IPS-NIHi7 (cell line): ENCODE data around the gene SSX1.
A peak's percentile ranks its signal among the peaks of the same experiment; 100 is the strongest.
"Not testable (repeated sequence)": the region's sequence is repeated elsewhere in the genome, so short reads cannot be mapped to it uniquely, and the experiment has no call there.

Experiments used
- DNase-seq: peaks from one replicate; pipeline ENCODE4 v3.0.0; 2012; ENCODE audit warnings: mixed read lengths; ENCODE audit errors: extremely low spot score

SSX1 gene, protein sequence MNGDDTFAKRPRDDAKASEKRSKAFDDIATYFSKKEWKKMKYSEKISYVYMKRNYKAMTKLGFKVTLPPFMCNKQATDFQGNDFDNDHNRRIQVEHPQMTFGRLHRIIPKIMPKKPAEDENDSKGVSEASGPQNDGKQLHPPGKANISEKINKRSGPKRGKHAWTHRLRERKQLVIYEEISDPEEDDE

DNA sequence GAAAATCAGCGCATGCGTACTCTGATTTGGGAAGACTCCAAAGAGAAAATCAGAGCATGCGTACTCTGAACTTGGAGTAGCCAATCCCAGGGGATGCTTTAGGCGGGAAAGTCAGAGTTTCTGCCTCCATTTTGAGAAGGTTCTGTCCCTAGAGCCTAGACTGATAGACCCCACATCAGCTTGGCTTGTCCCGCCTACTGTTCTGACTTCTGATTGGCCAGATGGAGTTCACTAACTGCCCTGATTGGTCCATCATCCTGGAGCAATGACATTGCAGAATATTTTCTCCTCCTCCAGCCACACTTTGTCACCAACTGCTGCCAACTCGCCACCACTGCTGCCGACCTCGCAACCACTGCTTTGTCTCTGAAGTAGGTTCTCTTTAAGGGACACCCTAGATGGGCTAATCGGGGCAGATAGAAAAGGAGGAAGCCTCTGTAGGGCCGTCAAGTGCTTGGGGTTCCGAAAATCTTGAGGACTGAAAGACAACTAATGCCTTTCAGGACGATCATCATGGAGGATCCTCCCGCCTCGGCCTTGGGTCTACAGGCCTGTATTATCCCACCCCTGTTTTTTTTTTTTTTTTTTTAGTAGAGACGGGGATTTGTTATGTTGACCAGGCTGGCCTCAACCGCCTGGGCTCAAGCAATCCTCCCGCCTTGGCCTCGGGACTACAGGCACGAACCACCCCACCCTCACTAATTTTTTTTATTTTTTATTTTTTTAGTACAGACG lies at the start of gene SSX1:
TSS of gene SSX1 (plus strand) at position 331 of the 735 bp plus-strand sequence. CDS start 1,850 bp downstream, outside the sequence.
- not testable (repeated sequence) for DNase-seq

DNA sequence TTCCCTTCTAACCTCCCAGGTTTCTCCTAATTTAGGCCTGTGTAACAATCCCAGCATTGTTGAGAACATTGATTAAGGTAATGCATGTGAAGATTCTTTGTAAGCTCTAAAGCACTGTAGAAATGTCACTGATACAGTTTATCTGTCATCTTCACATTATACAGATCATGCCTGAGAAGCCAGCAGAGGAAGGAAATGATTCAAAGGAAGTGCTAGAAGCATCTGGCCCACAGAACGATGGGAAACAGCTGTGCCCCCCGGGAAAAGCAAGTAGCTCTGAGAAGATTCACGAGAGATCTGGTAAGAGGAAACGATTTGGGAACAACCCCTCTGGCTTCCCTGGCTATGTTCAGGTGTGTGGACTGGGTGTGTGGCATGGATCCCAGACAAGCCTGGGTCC lies 40.9 kb upstream of the SSX1 start:
- not testable (repeated sequence) for DNase-seq

DNA sequence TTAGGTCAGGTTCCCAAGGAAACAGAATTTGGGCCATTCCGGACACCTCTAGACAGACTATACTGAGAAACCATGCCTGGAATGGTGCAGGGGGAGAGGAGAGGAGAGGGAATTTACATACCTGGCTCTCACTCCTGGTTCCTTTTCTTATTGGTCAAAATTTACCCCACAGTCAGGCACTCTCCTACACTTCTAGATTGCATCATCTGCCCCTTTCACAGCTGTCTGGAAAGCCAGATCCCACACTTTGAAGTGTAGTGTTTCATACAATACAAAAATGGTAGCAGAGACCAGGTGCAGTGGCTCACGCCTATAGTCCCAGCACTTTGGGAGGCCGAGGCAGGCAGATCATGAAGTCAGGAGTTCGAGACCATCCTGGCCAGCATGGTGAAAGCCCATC lies 31.0 kb upstream of the SSX1 start:
- not testable (repeated sequence) for DNase-seq

DNA sequence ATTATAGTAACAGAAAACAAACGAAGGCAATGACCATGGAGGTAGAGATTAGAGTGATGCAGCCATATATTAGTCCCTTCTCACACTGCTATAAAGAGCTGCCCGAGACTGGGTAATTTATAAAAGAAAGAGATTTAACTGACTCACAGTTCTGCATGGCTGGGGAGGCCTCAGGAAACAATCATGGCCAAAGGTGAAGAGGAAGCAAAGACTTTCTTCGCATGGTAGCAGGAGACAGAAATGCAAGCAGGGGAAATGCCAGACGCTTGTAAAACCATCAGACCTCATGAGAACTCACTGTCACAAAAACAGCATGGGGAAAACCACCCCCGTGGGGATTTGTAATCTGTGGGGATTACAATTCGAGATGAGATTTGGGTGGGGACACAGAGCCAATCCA lies 2.2 kb upstream of the SSX1 start:
- DNase-seq = not testable (repeated sequence)

DNA sequence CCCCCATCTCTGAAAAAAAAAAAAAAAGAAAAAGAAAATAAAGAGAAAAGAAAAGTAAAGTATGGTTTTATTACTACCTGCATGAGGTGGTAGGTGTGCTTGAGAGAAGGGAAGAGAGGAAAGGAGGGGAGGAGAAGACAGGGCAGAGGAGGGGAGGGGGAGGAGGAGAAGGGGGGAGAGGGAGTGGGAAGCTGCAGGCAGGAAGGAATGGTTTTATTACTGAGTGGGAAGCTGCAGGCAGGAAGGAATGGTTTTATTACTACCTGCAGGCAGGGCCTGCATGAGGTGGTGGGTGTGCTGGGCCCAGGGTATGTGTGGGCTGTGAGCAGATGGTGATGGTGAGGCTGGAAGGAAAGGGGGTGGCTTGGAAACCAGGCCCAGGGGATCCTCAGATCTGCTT lies 19.2 kb downstream of the SSX1 start:
- DNase-seq = not testable (repeated sequence)

DNA sequence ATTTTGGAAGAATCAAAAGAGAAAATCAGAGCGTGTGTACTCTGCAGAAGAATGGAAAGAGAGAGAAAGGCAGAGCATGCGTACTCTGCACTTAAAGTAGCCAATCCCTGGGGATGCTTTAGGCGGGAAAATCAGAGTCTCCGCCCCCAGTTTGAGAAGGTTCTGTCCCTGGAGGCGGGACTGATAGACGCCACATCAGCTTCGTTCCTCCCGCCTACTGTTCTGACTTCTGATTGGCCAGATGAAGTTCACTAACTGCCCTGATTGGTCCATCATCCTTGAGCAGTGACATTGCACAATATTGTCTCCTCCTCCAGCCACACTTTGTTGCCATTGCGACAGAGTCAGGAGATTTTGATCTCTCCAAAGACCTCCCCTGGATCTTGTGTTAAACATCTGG lies 23.8 kb downstream of the SSX1 start:
- peak; percentile 7 for DNase-seq

DNA sequence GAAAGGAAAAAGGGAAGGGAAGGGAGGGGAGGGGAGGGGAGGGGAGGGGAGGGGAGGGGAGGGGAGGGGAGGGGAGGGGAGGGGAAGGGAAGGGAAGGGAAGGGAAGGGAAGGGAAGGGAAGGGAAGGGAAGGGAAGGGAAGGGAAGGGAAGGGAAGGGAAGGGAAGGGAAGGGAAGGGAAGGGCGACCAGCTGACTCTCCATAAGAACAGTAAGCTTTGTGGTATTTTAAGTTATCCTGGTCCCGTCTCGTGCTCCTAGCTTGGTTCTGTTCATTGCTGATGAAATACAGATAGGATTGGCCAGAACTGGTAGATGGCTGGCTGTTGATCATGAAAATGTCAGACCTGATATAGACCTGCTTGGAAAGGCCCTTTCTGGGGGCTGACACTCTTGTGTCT lies 25.5 kb downstream of the SSX1 start:
- not testable (repeated sequence) for DNase-seq

DNA sequence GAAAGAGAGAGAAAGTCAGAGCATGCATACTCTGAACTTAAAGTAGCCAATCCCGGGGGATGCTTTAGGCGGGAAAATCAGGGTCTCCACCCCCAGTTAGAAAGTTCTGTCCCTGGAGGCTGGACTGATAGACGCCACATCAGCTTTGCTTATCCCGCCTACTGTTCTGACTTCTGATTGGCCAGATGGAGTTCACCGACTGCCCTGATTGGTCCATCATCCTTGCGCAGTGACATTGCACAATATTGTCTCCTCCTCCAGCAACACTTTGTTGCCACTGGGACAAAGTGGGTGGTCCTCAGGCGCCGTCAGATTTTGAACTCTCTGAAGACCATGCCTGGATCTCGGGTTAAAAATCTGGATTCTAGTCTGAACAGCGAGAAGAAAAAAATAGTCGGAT lies 51.0 kb downstream of the SSX1 start:
- no peak for DNase-seq

DNA sequence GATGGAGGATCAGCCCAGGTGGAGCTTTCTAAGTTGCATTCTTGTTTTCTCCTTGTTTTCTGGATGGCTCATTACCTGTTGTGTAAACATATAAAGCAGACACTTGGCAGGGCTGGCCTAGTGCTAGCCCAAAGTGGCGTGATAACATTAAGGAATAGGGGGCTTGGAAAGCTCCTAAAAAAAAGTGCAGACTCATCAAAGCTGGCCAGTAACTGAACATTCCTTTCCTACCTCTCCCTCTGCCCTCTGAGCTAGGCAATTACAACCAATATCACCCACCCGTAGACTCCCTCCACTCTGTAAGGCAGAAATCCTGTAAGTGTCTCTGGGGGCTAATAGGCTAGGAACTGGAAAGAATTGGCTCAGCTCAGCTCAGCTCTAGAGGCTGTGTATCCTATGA lies 58.8 kb downstream of the SSX1 start:
- DNase-seq = not testable (repeated sequence)
